GM21717 (cell line): ENCODE data around the gene CPLX1.
"Not testable (repeated sequence)": the region's sequence is repeated elsewhere in the genome, so short reads cannot be mapped to it uniquely, and the experiment has no call there.

Experiments used
- ATAC-seq: cut with Tn5 transposase; IDR thresholded peaks from one replicate; pipeline ENCODE4 v1.9.1; 2021; ENCODE audit warnings: mild to moderate bottlenecking, moderate library complexity; ENCODE audit not compliant: unreplicated experiment

CPLX1 gene

DNA sequence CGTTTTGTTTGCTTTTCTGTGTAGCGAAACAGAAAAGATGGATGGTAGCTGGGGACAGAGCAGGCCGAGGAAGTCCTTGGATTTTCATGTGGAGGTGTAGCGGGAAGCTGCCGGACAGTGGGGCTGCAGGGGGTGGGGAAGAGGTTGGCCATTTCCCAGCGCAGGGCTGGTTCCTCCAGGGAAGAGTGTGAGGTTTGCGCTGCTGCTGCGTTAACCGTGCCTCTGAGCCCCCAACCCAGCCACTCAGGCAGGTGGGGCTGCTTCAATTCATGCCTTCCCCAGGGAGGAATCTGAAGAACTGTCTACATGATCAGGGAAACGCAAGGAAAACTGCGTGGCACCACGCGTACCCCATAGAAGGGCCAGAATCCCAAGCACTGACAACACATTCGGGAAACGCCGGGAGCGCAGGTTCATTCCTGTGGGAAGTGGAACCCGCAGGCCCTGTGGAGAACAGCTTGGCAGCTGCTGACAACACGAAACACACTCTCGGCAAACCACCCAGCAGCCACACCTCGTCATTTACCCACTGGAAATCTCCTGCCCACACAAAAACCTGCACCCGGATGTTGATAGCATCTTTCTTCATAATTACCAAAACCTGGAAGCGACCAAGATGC lies 62.6 kb downstream of the CPLX1 start:
- no peak for ATAC-seq

DNA sequence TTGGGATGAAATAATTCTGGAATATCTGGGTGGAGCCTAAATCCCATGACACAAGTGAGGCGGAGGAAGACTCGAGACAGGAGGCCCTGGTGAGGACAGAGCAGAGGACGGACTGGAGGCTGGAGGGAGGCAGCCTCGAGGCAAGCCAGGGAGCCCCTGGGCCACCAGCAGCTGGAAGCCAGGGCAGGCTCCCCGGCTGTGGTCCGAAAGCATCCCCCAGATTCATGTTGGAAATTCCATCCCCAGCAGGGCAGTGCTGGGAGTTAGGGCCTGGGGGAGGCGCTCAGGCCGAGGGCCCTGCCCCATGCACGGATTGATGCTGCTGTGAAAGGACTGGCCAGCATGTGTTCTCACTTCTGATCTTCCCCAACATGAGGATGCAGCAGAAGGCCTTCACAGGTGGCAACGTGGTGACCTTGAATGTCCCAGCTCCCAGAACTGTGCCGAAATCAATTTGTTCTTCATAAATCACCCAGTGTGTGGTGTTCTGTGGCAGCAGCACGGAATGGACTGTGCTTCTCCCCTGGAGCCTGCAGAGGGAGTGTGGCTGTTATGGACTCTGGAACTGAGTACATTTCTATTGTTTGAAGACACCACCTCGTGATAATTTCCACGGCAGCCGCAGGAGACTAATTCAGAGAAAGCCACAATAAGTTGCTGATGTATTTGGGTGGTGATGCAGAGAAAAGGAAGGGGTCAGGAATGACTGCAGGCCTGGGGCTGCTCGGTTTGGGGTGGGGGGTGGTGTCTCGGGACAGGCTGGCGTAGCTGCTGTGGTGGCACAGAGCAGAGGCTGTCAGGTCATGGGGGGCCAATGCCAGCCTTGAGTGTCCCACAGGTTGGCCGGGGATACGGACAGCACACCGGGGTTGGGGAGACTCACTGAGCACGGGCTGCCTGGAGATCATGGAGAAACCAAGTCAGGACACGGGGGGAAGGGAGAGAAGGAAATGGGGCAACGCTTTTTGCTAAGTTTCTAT lies 63.4 kb downstream of the CPLX1 start:
- ATAC-seq: no peak

DNA sequence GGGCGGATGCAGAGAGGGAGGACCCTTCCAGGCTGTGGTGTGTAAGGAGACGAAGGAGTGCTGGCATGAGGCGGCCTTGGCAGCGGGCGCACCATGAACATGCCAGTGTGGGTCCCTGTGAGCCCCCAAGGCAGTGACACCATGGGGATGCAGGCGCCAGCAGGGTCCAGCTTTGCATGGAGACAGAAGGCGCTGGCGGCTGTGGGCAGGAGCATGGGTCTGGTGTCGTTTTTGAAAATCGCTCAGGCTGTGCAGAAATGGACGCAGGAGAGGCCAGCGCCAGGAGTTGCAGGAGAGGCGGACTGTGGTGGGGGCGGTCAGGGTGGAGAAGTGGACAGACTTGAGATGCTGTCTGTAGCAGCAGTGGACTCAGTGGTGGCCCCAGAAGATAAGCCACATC lies 64.2 kb downstream of the CPLX1 start:
- ATAC-seq: no peak

DNA sequence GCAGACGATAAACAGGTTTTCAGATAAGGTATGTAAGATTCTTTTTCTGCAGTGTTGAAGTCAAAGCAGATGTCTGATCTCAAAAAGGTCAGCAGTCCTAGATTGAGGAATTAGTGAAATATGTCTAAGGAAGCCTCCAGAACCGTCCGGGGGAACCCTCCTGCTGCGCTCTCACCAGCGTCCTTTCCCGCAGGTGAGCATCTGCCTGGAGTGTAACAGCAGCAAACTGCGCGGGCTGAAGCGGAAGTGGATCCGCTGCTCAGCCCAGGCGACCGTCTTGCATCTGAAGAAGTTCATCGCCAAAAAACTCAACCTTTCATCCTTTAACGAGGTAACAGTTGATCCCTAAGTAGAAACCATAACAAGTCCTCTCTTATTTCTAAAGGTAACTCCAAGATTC lies 64.8 kb downstream of the CPLX1 start:
- no peak for ATAC-seq

DNA sequence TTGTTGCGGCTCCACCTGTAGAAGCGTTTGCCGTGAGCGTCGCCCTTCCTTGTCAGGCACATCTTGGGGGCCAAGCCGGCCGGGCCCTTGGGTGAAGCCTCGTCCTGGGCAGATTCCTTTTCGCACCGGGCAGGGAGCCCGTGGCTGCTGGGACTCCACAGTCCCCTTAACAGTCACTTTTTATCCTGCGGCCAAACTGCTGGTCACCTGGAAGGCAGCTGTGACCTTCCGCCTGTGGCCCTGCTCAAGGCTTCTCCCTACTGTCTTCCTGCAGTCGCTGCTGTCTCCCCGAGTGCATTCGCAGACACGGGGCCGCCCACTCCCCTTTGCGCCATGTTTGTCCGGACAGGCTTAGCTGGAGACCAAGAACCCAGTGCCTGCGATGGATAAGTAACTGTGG lies 65.3 kb downstream of the CPLX1 start:
- no peak for ATAC-seq

DNA sequence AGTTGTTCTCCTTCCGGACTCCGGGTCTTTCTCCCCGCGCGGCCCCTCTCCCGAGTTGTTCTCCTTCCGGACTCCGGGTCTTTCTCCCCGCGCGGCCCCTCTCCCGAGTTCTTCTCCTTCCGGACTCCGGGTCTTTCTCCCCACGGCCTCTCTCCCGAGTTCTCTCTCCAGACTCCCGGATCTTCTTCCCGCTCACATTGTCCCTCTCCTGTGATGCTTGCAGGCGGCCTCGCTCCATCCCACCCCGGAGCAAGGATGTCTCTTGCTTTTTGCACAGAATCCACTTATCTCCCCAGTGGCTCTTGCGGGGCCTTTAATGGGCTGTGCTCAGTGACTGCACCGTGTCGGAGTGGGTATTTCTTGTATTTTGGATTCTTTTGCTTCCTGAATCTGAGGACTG lies 66.1 kb downstream of the CPLX1 start:
- not testable (repeated sequence) for ATAC-seq

DNA sequence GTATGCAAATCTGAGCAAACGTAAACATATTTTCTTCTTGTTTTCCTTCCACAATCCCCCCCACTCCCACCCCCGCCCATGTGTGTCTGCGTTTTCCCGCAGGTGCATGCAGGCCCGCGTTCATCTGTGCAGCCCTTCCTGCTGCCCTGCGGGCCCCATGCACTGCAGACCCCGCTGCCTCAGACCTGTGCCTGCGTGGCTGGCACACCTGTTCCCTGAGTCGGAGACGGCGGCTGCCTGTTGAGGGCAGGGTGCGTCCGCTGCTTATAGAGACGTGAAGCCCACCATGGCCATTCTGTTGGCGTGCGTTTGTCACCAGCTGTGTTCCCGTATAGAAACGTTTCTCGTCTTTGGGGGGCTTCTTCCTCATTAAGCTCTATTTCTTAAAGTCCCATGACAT lies 68.8 kb downstream of the CPLX1 start:
- no peak for ATAC-seq

DNA sequence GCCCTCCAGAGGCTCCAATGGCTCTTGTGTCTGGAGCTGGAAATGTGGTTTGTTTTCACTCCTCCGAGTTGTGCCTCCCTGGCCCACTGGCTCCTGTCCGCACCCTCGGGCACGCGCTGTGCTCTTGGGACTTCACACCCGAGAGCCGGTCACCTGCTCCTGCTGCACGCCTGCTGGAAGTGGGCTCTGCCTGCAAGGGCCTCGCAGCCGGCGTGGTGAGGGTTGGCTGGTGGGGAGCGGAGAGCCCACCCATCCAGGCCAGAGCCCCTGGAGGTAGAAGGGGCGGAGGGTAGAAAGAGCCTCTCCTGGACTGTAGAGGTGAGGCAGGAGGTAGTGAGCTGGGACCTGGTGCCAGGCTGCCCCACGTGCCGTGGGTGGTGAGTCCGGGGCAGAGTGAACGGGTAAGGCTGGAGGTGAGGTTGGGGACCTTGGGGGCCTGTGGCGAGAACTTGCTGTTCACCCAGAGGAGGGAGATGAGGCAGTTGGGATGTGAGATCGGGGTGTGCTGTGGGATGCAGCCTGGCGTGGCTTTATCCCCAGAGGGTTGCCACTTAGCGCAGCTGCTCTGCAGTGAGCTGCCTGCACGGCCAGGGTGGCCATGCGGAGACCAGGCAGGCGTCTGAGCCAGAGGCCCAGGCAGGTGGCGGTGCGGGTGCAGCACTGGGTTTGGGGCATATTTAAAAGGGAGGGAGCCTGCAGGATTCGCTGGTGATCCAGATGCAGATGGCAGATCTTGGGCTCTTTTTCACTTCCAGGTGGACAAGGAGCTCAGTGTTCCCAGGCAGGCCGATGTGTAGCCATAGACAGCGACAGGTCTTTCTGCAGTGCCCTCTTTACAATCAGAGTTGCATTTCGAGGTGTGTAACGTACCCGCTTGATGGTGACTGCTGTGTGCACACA lies 71.5 kb downstream of the CPLX1 start:
- ATAC-seq: no peak

DNA sequence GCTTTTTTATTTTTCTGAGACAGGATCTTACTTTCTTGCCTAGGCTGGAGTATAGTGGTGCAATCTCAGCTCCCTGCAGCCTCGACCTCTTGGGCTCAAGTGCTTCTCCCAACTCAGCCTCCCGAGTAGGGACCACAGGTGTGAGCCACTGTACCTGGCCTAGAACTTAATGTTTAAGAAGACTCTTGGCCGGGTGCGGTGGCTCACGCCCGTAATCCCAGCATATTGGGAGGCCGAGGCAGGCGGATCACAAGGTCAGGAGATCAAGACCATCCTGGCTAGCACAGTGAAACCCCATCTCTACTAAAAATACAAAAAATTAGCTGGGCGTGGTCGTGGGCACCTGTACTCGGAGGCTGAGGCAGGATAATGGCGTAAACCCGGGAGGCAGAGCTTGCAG lies 72.7 kb downstream of the CPLX1 start:
- not testable (repeated sequence) for ATAC-seq

DNA sequence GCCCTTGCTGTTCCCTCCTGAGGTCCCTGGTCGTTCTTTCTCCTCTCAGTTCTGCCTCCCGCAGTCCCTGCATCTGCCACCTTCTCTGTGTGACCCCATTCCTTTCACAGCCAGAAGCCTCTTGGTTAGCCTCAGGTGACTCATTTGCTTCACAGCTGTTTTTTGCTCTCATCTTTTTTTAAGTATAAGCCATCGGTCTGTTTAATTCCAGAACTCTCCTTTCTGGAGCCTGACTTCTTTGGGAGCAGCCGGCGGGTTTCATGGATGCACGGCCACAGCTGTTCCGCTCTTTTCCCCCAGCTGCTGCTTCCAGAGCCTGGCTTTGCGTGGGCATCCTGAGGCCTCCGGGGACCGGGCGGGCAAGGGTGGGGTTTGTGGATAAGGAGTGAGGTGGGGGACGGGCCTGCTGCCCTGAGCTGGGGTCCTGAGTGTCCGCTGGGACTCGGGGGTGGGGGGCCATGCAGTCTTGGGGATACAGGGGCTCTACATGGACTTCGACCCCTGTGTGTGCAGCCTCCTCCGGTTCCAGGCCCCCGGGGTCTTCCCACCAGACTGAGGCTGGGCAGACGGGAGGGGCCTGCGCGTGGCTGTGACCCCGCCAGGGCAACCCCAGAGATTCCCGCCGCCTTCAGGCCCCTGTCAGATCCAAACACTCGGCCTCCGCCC lies 73.6 kb downstream of the CPLX1 start:
- ATAC-seq: no peak

DNA sequence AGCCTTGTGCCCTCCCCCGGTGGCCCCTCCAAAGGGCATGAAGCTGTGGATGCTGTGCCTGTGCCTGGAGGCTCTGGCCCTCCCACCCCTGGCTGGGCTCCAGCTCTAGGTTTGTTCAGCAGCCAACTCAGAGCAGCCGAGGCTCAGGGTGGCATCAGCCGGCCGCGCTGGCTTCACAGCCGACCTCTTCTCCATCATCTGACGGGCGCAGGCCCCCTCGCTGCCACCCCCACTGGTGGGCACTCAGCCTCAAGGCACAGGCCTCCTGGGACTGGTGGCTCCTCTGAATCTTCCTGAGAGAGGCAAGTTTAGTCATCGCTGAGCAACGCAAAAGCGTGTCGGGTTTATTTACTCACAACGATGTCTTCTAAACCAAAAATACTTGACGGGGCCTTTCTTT lies 74.3 kb downstream of the CPLX1 start:
- no peak for ATAC-seq

DNA sequence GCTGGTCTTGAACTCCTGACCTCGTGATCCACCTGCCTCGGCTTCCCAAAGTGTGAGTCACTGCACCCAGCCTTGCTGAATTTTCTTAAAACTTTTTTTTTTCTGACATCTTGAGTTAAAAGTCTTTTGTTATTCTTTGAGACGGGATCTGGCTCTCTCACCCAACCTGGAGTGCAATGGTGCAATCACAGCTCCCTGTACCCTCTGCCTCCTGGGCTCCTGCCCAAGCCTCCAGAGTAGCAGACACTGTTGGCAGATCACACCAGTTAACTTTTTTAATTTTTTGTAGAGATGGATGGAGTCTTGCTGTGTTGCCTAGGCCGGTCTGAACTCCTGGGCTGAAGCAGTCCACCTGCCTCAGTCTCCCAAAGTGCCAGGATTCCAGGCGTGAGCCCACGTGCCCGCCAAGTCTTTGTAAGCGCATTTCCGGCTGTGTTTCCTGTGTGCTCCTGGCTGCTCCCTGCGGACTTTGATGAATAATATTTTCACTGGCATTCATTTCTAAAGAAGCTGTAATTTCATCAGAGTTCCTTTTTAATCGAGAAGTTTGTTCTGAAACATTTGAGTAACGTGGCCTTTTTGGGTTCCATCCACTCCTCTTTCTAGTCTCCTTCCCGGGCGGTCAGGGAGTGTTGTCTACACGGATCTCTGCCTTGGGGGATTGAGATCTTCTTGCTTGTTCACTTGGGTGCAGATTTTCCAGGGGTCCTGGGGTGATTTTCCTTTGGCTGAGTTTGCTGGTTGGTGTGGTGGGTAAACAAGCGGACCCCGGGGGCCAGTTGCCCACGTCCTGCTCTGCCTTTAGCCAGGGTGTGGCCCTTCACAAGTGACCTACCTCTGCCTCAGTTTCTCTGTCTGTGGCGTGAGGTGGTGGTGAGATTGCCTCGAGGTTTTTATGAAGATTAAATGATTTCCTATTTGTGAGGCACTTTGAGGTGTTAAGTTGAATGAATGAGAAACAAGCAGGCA lies 75.9 kb downstream of the CPLX1 start:
- no peak for ATAC-seq

DNA sequence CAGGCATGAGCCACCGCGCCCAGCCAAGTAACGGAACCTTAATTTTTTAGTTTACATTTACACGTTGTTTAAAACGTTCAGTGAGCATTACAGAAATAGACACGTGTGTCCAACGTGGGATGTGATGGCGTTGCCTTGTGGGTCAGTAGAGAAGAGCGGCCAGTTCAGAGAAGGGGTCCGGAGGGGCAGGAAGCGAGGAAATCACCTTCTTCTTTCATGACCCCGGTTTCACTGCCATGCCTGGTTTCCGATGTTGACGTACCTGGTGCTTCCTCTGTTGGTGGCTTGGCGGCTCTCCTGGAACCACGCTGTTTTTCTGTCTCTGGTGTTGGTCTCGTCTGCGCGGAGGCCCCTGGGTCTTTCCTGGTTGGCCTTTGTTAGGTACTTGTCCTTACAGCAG lies 77.5 kb downstream of the CPLX1 start:
- no peak for ATAC-seq

DNA sequence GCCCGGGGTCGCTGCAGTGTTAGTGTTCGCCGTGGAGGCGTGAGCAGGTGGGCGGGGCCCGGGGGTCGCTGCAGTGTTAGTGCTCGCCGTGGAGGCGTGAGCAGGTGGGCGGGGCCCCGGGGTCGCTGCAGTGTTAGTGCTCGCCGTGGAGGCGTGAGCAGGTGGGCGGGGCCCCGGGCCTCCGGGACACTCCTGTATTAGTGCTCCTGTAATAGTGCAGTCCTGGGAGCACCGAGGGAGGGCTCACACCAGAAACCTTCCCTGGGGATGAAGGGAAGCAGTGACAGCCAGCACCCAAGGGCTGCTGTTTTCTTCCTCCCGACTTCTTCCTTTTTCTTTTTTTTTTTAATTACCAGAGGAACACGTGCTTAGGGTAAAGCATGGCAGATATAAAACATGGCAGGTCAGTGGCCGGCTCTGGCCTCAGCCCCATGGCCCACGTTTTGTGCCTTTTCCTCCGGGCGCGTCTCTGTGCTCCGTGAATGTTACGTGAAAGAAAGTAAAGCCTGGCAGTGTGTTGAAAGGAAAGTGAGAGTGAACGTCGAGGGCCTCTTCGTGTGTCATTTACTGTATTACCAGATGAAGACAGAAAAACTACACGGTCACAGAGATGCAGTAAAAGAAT lies 78.3 kb downstream of the CPLX1 start:
- ATAC-seq: no peak

DNA sequence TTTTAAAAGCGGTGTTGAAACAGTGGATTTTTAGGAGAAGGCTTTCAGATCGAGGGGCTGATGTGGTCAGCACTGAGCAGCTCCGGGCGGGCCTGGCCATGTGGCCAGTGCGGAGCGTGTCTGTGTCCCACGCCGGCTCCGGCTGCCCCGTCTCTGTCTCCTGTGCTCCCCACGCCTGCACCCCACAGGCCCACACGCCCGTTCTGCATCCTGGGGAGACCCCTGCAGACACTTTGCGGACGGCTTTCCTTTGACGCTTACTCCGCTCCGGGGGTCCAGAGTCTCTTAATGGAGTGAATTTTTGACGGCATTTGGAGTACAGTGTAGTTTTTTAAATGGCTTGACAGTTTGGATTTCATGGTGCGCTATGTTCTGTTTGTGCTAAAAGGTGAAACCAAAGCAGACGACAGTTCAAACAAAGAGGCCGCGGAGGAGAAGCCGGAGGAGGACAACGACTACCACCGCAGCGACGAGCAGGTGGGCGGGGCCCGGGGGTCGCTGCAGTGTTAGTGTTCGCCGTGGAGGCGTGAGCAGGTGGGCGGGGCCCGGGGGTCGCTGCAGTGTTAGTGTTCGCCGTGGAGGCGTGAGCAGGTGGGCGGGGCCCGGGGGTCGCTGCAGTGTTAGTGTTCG lies 81.6 kb downstream of the CPLX1 start:
- ATAC-seq: no peak

DNA sequence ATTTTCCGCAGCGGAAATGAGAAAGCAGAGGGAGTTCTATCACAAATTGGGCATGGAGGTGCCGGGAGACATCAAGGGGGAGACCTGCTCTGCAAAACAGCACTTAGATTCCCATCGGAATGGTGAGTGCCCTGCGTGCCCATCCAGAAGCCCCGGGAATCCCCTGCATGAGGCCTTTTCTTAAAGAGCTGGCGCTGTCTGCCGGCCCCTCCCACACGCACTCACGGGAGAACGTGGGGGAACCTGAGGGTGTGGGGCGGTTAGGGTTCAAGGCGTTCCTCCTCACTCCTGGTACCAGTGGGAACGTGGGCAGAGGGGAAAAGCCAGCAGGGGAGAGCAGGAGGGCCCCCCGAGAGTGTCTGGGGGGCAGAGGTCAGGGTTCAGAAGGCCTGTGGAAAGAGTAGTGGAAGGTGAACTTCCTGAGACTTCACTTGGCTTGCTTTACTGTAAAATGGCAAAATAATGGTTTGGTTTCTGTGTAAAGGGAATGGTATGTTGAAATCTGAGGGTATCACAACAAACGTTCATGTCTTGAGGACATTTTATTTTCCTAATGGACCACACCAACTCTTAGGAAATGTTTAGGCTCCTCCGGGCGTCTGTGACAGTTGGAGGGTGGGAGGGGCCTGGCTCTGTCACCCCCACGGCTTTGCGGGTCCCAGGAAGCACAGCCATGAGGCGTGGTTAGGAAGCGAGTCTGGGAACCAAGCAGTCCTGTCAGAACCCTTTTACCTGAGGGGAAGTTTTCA lies 82.3 kb downstream of the CPLX1 start:
- ATAC-seq: no peak

DNA sequence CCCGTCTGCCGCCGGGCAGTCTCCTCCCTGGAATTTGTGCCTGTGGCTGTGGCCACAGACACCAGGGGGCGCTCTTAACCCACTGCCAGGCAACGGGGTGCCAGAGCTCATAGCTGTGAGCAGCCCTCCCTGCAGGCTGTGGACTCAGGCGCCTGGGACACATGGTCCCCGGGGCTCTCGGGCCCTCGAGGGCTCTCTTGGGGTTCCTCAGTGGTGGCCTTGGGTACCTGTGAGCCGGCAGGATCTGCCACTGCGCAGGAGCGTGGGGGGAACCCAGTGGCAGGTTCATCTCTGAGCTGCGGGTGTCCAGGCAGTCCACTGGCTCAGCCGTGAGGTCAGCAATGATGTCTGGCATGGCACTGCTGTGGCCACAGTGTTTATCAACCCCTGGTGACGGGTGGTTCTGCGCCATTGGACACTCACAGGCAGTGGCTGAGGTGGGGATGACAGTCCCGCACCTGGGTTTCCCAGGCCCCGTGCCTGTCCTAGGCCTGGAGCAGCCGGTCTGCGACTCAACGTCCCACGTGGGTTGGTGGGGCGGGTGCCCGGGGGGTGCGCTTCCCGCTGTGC lies 83.1 kb downstream of the CPLX1 start:
- no peak for ATAC-seq
